HG03196 (cell line): ENCODE results near the gene ANKS1B.
"Not testable (repeated sequence)": the region's sequence is repeated elsewhere in the genome, so short reads cannot be mapped to it uniquely, and the experiment has no call there.

ENCODE experiments used
- ATAC-seq: cut with Tn5 transposase; IDR thresholded peaks from one replicate; pipeline ENCODE4 v1.9.1; 2021; ENCODE audit not compliant: unreplicated experiment

ANKS1B gene

GRCh38 chr12:98799822-98800221 lies 1184.9 kb downstream of the ANKS1B start:
- no peak for ATAC-seq

- ATAC-seq: no peak
Measured at GRCh38 chr12:98799146-98799810, 1185.5 kb downstream of the ANKS1B start.

GRCh38 chr12:98797200-98797599 lies 1187.5 kb downstream of the ANKS1B start:
- no peak for ATAC-seq

GRCh38 chr12:98796745-98797144 lies 1188.0 kb downstream of the ANKS1B start:
- no peak for ATAC-seq

GRCh38 chr12:98793121-98793520 lies 1191.6 kb downstream of the ANKS1B start:
- no peak for ATAC-seq

GRCh38 chr12:98791406-98791805 lies 1193.3 kb downstream of the ANKS1B start:
- ATAC-seq: no peak

- ATAC-seq: no peak
Measured at GRCh38 chr12:98788396-98788795, 1196.3 kb downstream of the ANKS1B start.

GRCh38 chr12:98786653-98787052 lies 1198.1 kb downstream of the ANKS1B start:
- ATAC-seq: no peak

GRCh38 chr12:98783420-98783819 lies 1201.3 kb downstream of the ANKS1B start:
- no peak for ATAC-seq

- no peak for ATAC-seq
Measured at GRCh38 chr12:98780261-98780660, 1204.5 kb downstream of the ANKS1B start.

- no peak for ATAC-seq
Measured at GRCh38 chr12:98772818-98773217, 1211.9 kb downstream of the ANKS1B start.

GRCh38 chr12:98771811-98772752 lies 1212.7 kb downstream of the ANKS1B start:
- ATAC-seq: no peak

GRCh38 chr12:98770230-98770629 lies 1214.5 kb downstream of the ANKS1B start:
- ATAC-seq: no peak

- no peak for ATAC-seq
Measured at GRCh38 chr12:98769068-98769467, 1215.7 kb downstream of the ANKS1B start.

- no peak for ATAC-seq
Measured at GRCh38 chr12:98767248-98767647, 1217.5 kb downstream of the ANKS1B start.

- ATAC-seq: no peak
Measured at GRCh38 chr12:98763656-98764055, 1221.1 kb downstream of the ANKS1B start.

- ATAC-seq: no peak
Measured at GRCh38 chr12:98758331-98758730, 1226.4 kb downstream of the ANKS1B start.

- no peak for ATAC-seq
Measured at GRCh38 chr12:98757455-98757854, 1227.3 kb downstream of the ANKS1B start.

GRCh38 chr12:98755855-98756254 lies 1228.9 kb downstream of the ANKS1B start:
- not testable (repeated sequence) for ATAC-seq

GRCh38 chr12:98754095-98754494 lies 1230.6 kb downstream of the ANKS1B start:
- peak; percentile 99 for ATAC-seq

GRCh38 chr12:98752726-98753125 lies 1232.0 kb downstream of the ANKS1B start:
- no peak for ATAC-seq

- ATAC-seq: no peak
Measured at GRCh38 chr12:98751580-98752115, 1233.1 kb downstream of the ANKS1B start.
